ENCODE measurements around the gene UGT1A10. TPM values are rescaled to one million over a fixed set of nuclear protein-coding genes. Genes with fewer than 3 reads are reported as not detected.
"Not testable (repeated sequence)": the region's sequence is repeated elsewhere in the genome, so short reads cannot be mapped to it uniquely, and the experiment has no call there.

Gene UGT1A10
- total and polyA plus RNA-seq, 8 donors = 0.09 TPM; not detected in 7

DNA sequence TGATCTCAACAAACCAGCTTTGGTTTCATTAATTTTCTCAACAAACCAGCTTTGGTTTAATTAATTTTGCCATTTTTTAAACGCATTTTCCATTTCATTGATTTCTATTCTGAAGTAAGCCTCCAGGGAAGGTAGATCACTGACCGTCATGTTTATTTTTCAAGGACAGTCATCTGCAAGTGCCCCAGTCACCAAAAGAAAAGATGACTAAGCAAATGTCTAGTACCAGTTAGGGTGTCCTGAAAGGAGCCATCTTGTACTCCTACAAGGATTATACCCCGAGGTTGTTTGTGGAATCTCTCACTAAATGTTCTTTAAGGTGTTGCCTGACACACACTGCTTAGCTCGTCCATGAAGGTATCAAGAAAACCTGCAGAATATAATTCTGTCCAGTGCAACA is 25.0 kb upstream of the UGT1A10 start:
- TF ChIP-seq CTCF (IDR thresholded peaks at IDR 0.05) = no peak
- WGBS, 2 donors = 51 to 55% methylated on average over 4 of the region's 4 CpGs
- no peak for FAIRE-seq
- Histone ChIP-seq H3K4me1 (no peaks in the 10 kb centered on the region), H3K27ac (no peak overlapping the region), H3K9me3 (no peaks in the 10 kb centered on the region), H3K36me3 (no peaks in the 10 kb centered on the region), H3K27me3 (no peaks in the 10 kb centered on the region), H3K4me3 (no peak overlapping the region)
- intact Hi-C loops (cut with DNase I) = no loop called here
- DNase-seq = no peak
- ATAC-seq = no peak

DNA sequence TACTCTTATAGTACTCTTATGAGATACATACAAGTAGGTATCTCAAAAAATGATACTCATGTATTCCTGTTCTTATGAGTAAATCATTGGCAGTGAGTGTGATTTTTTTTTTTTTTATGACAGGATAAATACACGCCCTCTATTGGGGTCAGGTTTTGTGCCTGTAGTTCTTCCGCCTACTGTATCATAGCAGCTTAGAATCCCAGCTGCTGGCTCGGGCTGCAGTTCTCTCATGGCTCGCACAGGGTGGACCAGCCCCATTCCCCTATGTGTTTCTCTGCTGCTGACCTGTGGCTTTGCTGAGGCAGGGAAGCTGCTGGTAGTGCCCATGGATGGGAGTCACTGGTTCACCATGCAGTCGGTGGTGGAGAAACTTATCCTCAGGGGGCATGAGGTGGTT is 18.8 kb upstream of the UGT1A10 start, which contains the start of gene UGT1A8:
TSS of gene UGT1A8 (plus strand) at position 158 of the 400 bp plus-strand sequence. CDS start at position 233, 75 bp downstream.
- H3K9me3 ChIP-seq; FAIRE-seq; intact Hi-C loops (cut with DNase I); ATAC-seq; H3K4me1 ChIP-seq; H3K4me3 ChIP-seq; DNase-seq; H3K36me3 ChIP-seq; H3K27me3 ChIP-seq; H3K27ac ChIP-seq: not testable (repeated sequence)
- WGBS, 2 donors = 58 to 77% methylated on average over 5 of the region's 5 CpGs

- ATAC-seq (no peak), DNase-seq (no peak)
Measured at GRCh38 chr2:233620204-233620603, 16.0 kb upstream of the UGT1A10 start.

GRCh38 chr2:233621863-233622262 is 14.4 kb upstream of the UGT1A10 start:
- 73 to 78% methylated on average over 5 of the region's 5 CpGs for WGBS, 2 donors
- FAIRE-seq; H3K36me3 ChIP-seq; H3K27ac ChIP-seq; H3K4me3 ChIP-seq; intact Hi-C loops (cut with DNase I); H3K4me1 ChIP-seq; ATAC-seq; H3K9me3 ChIP-seq; DNase-seq; H3K27me3 ChIP-seq: not testable (repeated sequence)

More at GRCh38 chr2:233620204-233620603, 16.0 kb upstream of the UGT1A10 start:
- no peaks in the 10 kb centered on the region for H3K27me3 ChIP-seq
- H3K27ac ChIP-seq = no peak overlapping the region
- H3K36me3 ChIP-seq = no peaks in the 10 kb centered on the region
- H3K4me3 ChIP-seq = no peak overlapping the region
- no peak for TF ChIP-seq CTCF (IDR thresholded peaks at IDR 0.05)
- FAIRE-seq = no peak
- no peaks in the 10 kb centered on the region for H3K9me3 ChIP-seq
- H3K4me1 ChIP-seq = no peaks in the 10 kb centered on the region
- intact Hi-C loops (cut with DNase I) = no loop called here
- WGBS, 2 donors = 57 to 73% methylated on average over 4 of the region's 4 CpGs

- FAIRE-seq = no peak
- H3K27me3 ChIP-seq = no peaks in the 10 kb centered on the region
- no peaks in the 10 kb centered on the region for H3K4me1 ChIP-seq
- ATAC-seq = no peak
- no peaks in the 10 kb centered on the region for H3K9me3 ChIP-seq
- no peaks in the 10 kb centered on the region for H3K36me3 ChIP-seq
- TF ChIP-seq CTCF (IDR thresholded peaks at IDR 0.05) = no peak
- H3K4me3 ChIP-seq = no peak overlapping the region
- H3K27ac ChIP-seq = no peak overlapping the region
- DNase-seq = no peak
- intact Hi-C loops (cut with DNase I) = no loop called here
- 37 to 57% methylated on average over 5 of the region's 5 CpGs for WGBS, 2 donors
Measured at GRCh38 chr2:233627331-233628025, 8.8 kb upstream of the UGT1A10 start.

GRCh38 chr2:233638836-233639235 is 2.6 kb downstream of the UGT1A10 start:
- FAIRE-seq (no peak), ATAC-seq (no peak), DNase-seq (no peak)
- Histone ChIP-seq H3K4me1 (no peaks in the 10 kb centered on the region), H3K27ac (no peak overlapping the region), H3K4me3 (no peak overlapping the region), H3K27me3 (peaks cover 0 to 3% (median 0%) of the 10 kb centered on the region in 4 donors), H3K36me3 (no peaks in the 10 kb centered on the region), H3K9me3 (no peaks in the 10 kb centered on the region)
- no peak for TF ChIP-seq CTCF (IDR thresholded peaks at IDR 0.05)
- WGBS, 2 donors = 55 to 64% methylated on average over 5 of the region's 5 CpGs
- intact Hi-C loops (cut with DNase I) = no loop called here

Data from pancreas (tissue), 10 donors.